HCT116 (cell line): ENCODE results near the gene PSMD3.

ENCODE experiments used
- CTCF ChIP-seq, 3 experiments: fragments of 200-600 bp in 1 of 3; sonication (generic) in 1 of 3; IDR thresholded peaks in 2 of 3; conservative IDR thresholded peaks in 1 of 3; 2 replicates each; pipeline ENCODE4 v1.5.1; 2012 to 2017; ENCODE audit warnings: low read depth in 2 of 3, low read length in 2 of 3, antibody characterized with exemption in 1 of 3, borderline replicate concordance in 1 of 3, control low read depth in 1 of 3, mild to moderate bottlenecking in 1 of 3, mixed read lengths in 1 of 3, mixed run types in 1 of 3, moderate library complexity in 1 of 3; ENCODE audit not compliant: insufficient read depth in 1 of 3
- EGR1 ChIP-seq: IDR thresholded peaks from 2 replicates; pipeline ENCODE4 v1.6.1; 2012; ENCODE audit warnings: low read depth
- POLR2A ChIP-seq: IDR thresholded peaks from 2 replicates; pipeline ENCODE4 v1.7.0; 2011; ENCODE audit warnings: borderline replicate concordance; ENCODE audit not compliant: insufficient read depth, insufficient read length; ENCODE audit errors: extremely low read depth
- SP1 ChIP-seq: IDR thresholded peaks from 2 replicates; pipeline ENCODE4 v1.6.1; 2012; ENCODE audit warnings: low read depth
- ZNF274 ChIP-seq: fragments of 200-500 bp; sonication (Bioruptor generic); IDR thresholded peaks from 2 replicates; pipeline ENCODE4 v1.6.1; 2014; ENCODE audit warnings: mild to moderate bottlenecking, low read depth, low read length, inconsistent platforms
- TF ChIP-seq, protein P1 (sequence below): IDR thresholded peaks from 2 replicates; pipeline ENCODE4 v1.6.1; 2011; ENCODE audit warnings: mild to moderate bottlenecking, low read length, moderate library complexity; ENCODE audit not compliant: insufficient replicate concordance; ENCODE audit errors: extremely low read depth

DNA sequence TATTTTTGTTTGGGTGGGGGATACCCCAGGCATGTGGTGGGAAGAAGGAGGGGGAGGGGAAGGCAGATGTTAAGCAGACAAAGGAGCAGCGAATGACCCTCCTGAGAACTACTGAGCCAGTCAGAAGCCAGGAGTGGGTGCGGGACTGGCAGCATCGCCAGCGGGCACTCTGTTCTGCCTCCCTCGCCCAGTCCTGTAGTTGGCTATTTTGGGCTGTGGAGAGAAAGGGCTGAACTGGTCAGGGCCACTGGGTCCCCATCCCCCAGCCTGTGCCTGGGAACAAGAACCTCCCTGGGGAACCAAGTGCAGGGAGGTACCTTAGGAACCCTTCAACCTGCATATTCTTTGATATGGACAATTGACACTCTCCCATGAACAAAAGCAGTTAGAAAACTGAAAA is 46.7 kb upstream of the PSMD3 start:
- no peak for TF ChIP-seq CTCF (IDR thresholded peaks at IDR 0.05 in 2 of 3, conservative IDR thresholded peaks at IDR 0.05 in 1 of 3; ENCODE audit: borderline replicate concordance in 1 of 3, insufficient read depth in 1 of 3, low read depth in 2 of 3, low read length in 2 of 3)
- TF ChIP-seq ZNF274: no peak
- TF ChIP-seq, protein P1, sequence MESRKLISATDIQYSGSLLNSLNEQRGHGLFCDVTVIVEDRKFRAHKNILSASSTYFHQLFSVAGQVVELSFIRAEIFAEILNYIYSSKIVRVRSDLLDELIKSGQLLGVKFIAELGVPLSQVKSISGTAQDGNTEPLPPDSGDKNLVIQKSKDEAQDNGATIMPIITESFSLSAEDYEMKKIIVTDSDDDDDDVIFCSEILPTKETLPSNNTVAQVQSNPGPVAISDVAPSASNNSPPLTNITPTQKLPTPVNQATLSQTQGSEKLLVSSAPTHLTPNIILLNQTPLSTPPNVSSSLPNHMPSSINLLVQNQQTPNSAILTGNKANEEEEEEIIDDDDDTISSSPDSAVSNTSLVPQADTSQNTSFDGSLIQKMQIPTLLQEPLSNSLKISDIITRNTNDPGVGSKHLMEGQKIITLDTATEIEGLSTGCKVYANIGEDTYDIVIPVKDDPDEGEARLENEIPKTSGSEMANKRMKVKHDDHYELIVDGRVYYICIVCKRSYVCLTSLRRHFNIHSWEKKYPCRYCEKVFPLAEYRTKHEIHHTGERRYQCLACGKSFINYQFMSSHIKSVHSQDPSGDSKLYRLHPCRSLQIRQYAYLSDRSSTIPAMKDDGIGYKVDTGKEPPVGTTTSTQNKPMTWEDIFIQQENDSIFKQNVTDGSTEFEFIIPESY: no peak
- no peak for TF ChIP-seq EGR1
- TF ChIP-seq SP1: no peak
- TF ChIP-seq POLR2A: no peak
